ENCODE data around the gene GEMIN7.

The GEMIN7 gene

GRCh38 chr19:45094137-45094536, 15.1 kb downstream of the GEMIN7 start:
- Mint-ChIP-seq H3K27me3 (no peaks in the 10 kb centered on the region), H3K9me3 (no peaks in the 10 kb centered on the region), H3K27ac (peak overlapping the region; percentile 92), H3K4me1 (peaks cover 75% of the 10 kb centered on the region), H3K36me3 (peaks cover 11% of the 10 kb centered on the region), H3K4me3 (peak overlapping the region; percentile 95)

- Mint-ChIP-seq H3K27me3 (no peaks in the 10 kb centered on the region), H3K36me3 (peaks cover 11% of the 10 kb centered on the region), H3K9me3 (no peaks in the 10 kb centered on the region), H3K4me1 (peaks cover 77% of the 10 kb centered on the region), H3K27ac (no peak overlapping the region), H3K4me3 (peak overlapping the region; percentile 95)
Measured at GRCh38 chr19:45094707-45095106, 15.6 kb downstream of the GEMIN7 start.

GRCh38 chr19:45095496-45096413, 16.7 kb downstream of the GEMIN7 start:
- no peaks in the 10 kb centered on the region for H3K27me3 Mint-ChIP-seq
- H3K27ac Mint-ChIP-seq = peak overlapping the region; percentile 43
- peak overlapping the region; percentile 43 for H3K4me3 Mint-ChIP-seq
- peaks cover 78% of the 10 kb centered on the region for H3K4me1 Mint-ChIP-seq
- peaks cover 11% of the 10 kb centered on the region for H3K36me3 Mint-ChIP-seq
- H3K9me3 Mint-ChIP-seq = no peaks in the 10 kb centered on the region

- Mint-ChIP-seq H3K4me3 (peak overlapping the region; percentile 43), H3K27ac (peak overlapping the region; percentile 24), H3K9me3 (no peaks in the 10 kb centered on the region), H3K27me3 (no peaks in the 10 kb centered on the region), H3K4me1 (peaks cover 82% of the 10 kb centered on the region), H3K36me3 (peaks cover 7% of the 10 kb centered on the region)
Measured at GRCh38 chr19:45096700-45097099, 17.6 kb downstream of the GEMIN7 start.

- Mint-ChIP-seq H3K27ac (peak overlapping the region; percentile 63), H3K36me3 (peaks cover 5% of the 10 kb centered on the region), H3K4me1 (peaks cover 83% of the 10 kb centered on the region), H3K4me3 (peak overlapping the region; percentile 62), H3K9me3 (no peaks in the 10 kb centered on the region), H3K27me3 (no peaks in the 10 kb centered on the region)
Measured at GRCh38 chr19:45097450-45097775, 18.4 kb downstream of the GEMIN7 start.

- H3K9me3 Mint-ChIP-seq = no peaks in the 10 kb centered on the region
- peaks cover 83% of the 10 kb centered on the region for H3K4me1 Mint-ChIP-seq
- H3K36me3 Mint-ChIP-seq = peaks cover 5% of the 10 kb centered on the region
- H3K4me3 Mint-ChIP-seq = peak overlapping the region; percentile 62
- peak overlapping the region; percentile 63 for H3K27ac Mint-ChIP-seq
- no peaks in the 10 kb centered on the region for H3K27me3 Mint-ChIP-seq
Measured at GRCh38 chr19:45097776-45098520, 18.9 kb downstream of the GEMIN7 start.

GRCh38 chr19:45098521-45099466, 19.7 kb downstream of the GEMIN7 start:
- peak overlapping the region; percentile 19 for H3K27ac Mint-ChIP-seq
- H3K4me3 Mint-ChIP-seq = no peak overlapping the region
- H3K27me3 Mint-ChIP-seq = no peaks in the 10 kb centered on the region
- H3K9me3 Mint-ChIP-seq = no peaks in the 10 kb centered on the region
- H3K4me1 Mint-ChIP-seq = peaks cover 87% of the 10 kb centered on the region
- H3K36me3 Mint-ChIP-seq = peaks cover 2% of the 10 kb centered on the region

- H3K4me1 Mint-ChIP-seq = peaks cover 87% of the 10 kb centered on the region
Measured at GRCh38 chr19:45099467-45100191, 20.6 kb downstream of the GEMIN7 start.

GRCh38 chr19:45100201-45100600, 21.1 kb downstream of the GEMIN7 start:
- no peak overlapping the region for H3K27ac Mint-ChIP-seq
- no peaks in the 10 kb centered on the region for H3K27me3 Mint-ChIP-seq
- H3K4me3 Mint-ChIP-seq = no peak overlapping the region
- no peaks in the 10 kb centered on the region for H3K9me3 Mint-ChIP-seq
- H3K36me3 Mint-ChIP-seq = no peaks in the 10 kb centered on the region
- peaks cover 87% of the 10 kb centered on the region for H3K4me1 Mint-ChIP-seq

More at GRCh38 chr19:45099467-45100191, 20.6 kb downstream of the GEMIN7 start:
- H3K4me3 Mint-ChIP-seq = no peak overlapping the region
- H3K27ac Mint-ChIP-seq = peak overlapping the region; percentile 25
- H3K36me3 Mint-ChIP-seq = no peaks in the 10 kb centered on the region
- H3K27me3 Mint-ChIP-seq = no peaks in the 10 kb centered on the region
- H3K9me3 Mint-ChIP-seq = no peaks in the 10 kb centered on the region

GRCh38 chr19:45100846-45101252, 21.8 kb downstream of the GEMIN7 start:
- Mint-ChIP-seq H3K4me1 (peaks cover 86% of the 10 kb centered on the region), H3K27ac (no peak overlapping the region)

GRCh38 chr19:45101806-45102205, 22.7 kb downstream of the GEMIN7 start:
- H3K9me3 Mint-ChIP-seq = no peaks in the 10 kb centered on the region
- no peaks in the 10 kb centered on the region for H3K36me3 Mint-ChIP-seq
- peak overlapping the region; percentile 41 for H3K27ac Mint-ChIP-seq
- H3K4me3 Mint-ChIP-seq = no peak overlapping the region
- H3K4me1 Mint-ChIP-seq = peaks cover 81% of the 10 kb centered on the region
- H3K27me3 Mint-ChIP-seq = no peaks in the 10 kb centered on the region

More at GRCh38 chr19:45100846-45101252, 21.8 kb downstream of the GEMIN7 start:
- H3K4me3 Mint-ChIP-seq = no peak overlapping the region
- H3K36me3 Mint-ChIP-seq = no peaks in the 10 kb centered on the region
- no peaks in the 10 kb centered on the region for H3K27me3 Mint-ChIP-seq
- no peaks in the 10 kb centered on the region for H3K9me3 Mint-ChIP-seq

GRCh38 chr19:45102481-45102880, 23.4 kb downstream of the GEMIN7 start:
- Mint-ChIP-seq H3K27ac (no peak overlapping the region), H3K4me3 (peak overlapping the region; percentile 33), H3K4me1 (peaks cover 74% of the 10 kb centered on the region), H3K9me3 (no peaks in the 10 kb centered on the region), H3K27me3 (no peaks in the 10 kb centered on the region), H3K36me3 (no peaks in the 10 kb centered on the region)

GRCh38 chr19:45103156-45103507, 24.1 kb downstream of the GEMIN7 start:
- Mint-ChIP-seq H3K9me3 (no peaks in the 10 kb centered on the region), H3K4me3 (peak overlapping the region; percentile 33), H3K27me3 (no peaks in the 10 kb centered on the region), H3K36me3 (no peaks in the 10 kb centered on the region), H3K27ac (peak overlapping the region; percentile 55), H3K4me1 (peaks cover 70% of the 10 kb centered on the region)

- H3K4me3 Mint-ChIP-seq = peak overlapping the region; percentile 58
- H3K27me3 Mint-ChIP-seq = no peaks in the 10 kb centered on the region
- no peak overlapping the region for H3K27ac Mint-ChIP-seq
Measured at GRCh38 chr19:45103508-45104319, 24.7 kb downstream of the GEMIN7 start.

More at GRCh38 chr19:45103508-45104319, 24.7 kb downstream of the GEMIN7 start:
- Mint-ChIP-seq H3K4me1 (peaks cover 65% of the 10 kb centered on the region), H3K9me3 (no peaks in the 10 kb centered on the region), H3K36me3 (no peaks in the 10 kb centered on the region)
